Measurements from ENCODE around the gene VPS72. TPM values are rescaled to one million over a fixed set of nuclear protein-coding genes. Genes with fewer than 3 reads are reported as not detected.

The VPS72 gene
- total RNA-seq, 2 experiments from 2014 or later: 12.7 to 17.2 TPM

GRCh38 chr1:151199873-151200581, 10.0 kb upstream of the VPS72 start:
- no peak for TF ChIP-seq CTCF (IDR thresholded peaks at IDR 0.05)
- ChIA-PET CTCF (interaction anchor here (1.2 to 1.3 kb wide), 2 partner anchors 10 to 52 kb away, joined by 3 to 4 read pairs; partner anchors contain the start of gene VPS72), POLR2A (interaction anchor here (1.3 to 1.8 kb wide), 2 partner anchors 10 to 47 kb away, joined by 3 to 18 read pairs; partner anchors contain the start of gene VPS72)
- Mint-ChIP-seq H3K4me1 (ENCODE audit: low read depth) (peaks cover 59% of the 10 kb centered on the region), H3K9me3 (no peaks in the 10 kb centered on the region), H3K36me3 (ENCODE audit: low read depth) (peaks cover 47% of the 10 kb centered on the region), H3K27me3 (peaks cover 4% of the 10 kb centered on the region), H3K27ac (peak overlapping the region; percentile 96), H3K4me3 (peak overlapping the region; percentile 98)
- H3K27ac ChIP-seq (ENCODE audit: low read depth in 1 of 2, low read length in 2 of 2): no peak overlapping the region
- peaks cover 23% of the 10 kb centered on the region for H3K36me3 ChIP-seq (ENCODE audit: insufficient read depth, low read length)
- H3K9me3 ChIP-seq (ENCODE audit: control insufficient read depth in 1 of 2, insufficient read depth in 1 of 2, low read length in 2 of 2): no peaks in the 10 kb centered on the region
- no peak for ATAC-seq (ENCODE audit: poor library complexity)
- intact Hi-C loops (cut with DNase I, micrococcal nuclease): loop anchor here (2.0 to 10.0 kb wide), 2 partner anchors 145 to 199 kb away; partner anchors contain the start of genes PSMB4 (in 1 of the 2) and RFX5 (in 1 of the 2)
- peak in 3 of 14 experiments; percentile 34 to 50 (median 38) for DNase-seq
- H3K27me3 ChIP-seq (ENCODE audit: control insufficient read depth in 1 of 2, insufficient read depth in 2 of 2, low read length in 2 of 2): no peaks in the 10 kb centered on the region
- H3K4me3 ChIP-seq (ENCODE audit: low read length): peak overlapping the region; percentile 93
- H3K4me1 ChIP-seq (ENCODE audit: insufficient read depth, low read length): peaks cover 46% of the 10 kb centered on the region

GRCh38 chr1:151198254-151199127, 8.5 kb upstream of the VPS72 start, which contains the start of gene PIP5K1A:
Gene PIP5K1A, plus strand, starts transcription at chr1:151198552. Its CDS starts 445 bp downstream, at chr1:151198997.
- Mint-ChIP-seq H3K4me1 (ENCODE audit: low read depth) (peaks cover 48% of the 10 kb centered on the region), H3K9me3 (no peaks in the 10 kb centered on the region), H3K4me3 (peak within 1 kb of the TSS; percentile 98), H3K27ac (peak within 1 kb of the TSS; percentile 96), H3K36me3 (ENCODE audit: low read depth) (peaks cover 37% of the 10 kb centered on the region), H3K27me3 (peaks cover 4% of the 10 kb centered on the region)
- no peaks in the 10 kb centered on the region for H3K27me3 ChIP-seq (ENCODE audit: control insufficient read depth in 1 of 2, insufficient read depth in 2 of 2, low read length in 2 of 2)
- DNase-seq (peak; percentile 96 to 99 (median 99)), ATAC-seq (ENCODE audit: poor library complexity) (peak; percentile 95)
- H3K9me3 ChIP-seq (ENCODE audit: control insufficient read depth in 1 of 2, insufficient read depth in 1 of 2, low read length in 2 of 2): no peaks in the 10 kb centered on the region
- H3K36me3 ChIP-seq (ENCODE audit: insufficient read depth, low read length): peaks cover 12% of the 10 kb centered on the region
- H3K4me3 ChIP-seq (ENCODE audit: low read length): peak within 1 kb of the TSS; percentile 93
- peaks cover 43% of the 10 kb centered on the region for H3K4me1 ChIP-seq (ENCODE audit: insufficient read depth, low read length)
- CTCF ChIA-PET: interaction anchor here (0.6 kb wide), 1 partner anchor 53 kb away, joined by 4 read pairs; no protein-coding TSS in a partner anchor
- peak within 1 kb of the TSS; percentile 69 to 77 for H3K27ac ChIP-seq (ENCODE audit: low read depth in 1 of 2, low read length in 2 of 2)
- TF ChIP-seq CTCF (IDR thresholded peaks at IDR 0.05): no peak
- intact Hi-C loops (cut with DNase I, micrococcal nuclease): loop anchor here (1.0 to 10.0 kb wide), 4 partner anchors 8 to 200 kb away; partner anchors contain the start of genes PSMB4 (in 1 of the 2), PSMD4 (in 1 of the 2), RFX5 (in 1 of the 2) and VPS72 (in 1 of the 2)
- POLR2A ChIA-PET: interaction anchor here (1.0 to 1.8 kb wide), 5 partner anchors 9 to 83 kb away, joined by 3 to 18 read pairs (median 4); partner anchors contain the start of genes SCNM1, VPS72 and ZNF687

- H3K4me3 Mint-ChIP-seq: peak overlapping the region; percentile 98
- Histone ChIP-seq H3K36me3 (ENCODE audit: insufficient read depth, low read length) (peaks cover 8% of the 10 kb centered on the region), H3K27me3 (ENCODE audit: control insufficient read depth in 1 of 2, insufficient read depth in 2 of 2, low read length in 2 of 2) (no peaks in the 10 kb centered on the region), H3K9me3 (ENCODE audit: control insufficient read depth in 1 of 2, insufficient read depth in 1 of 2, low read length in 2 of 2) (no peaks in the 10 kb centered on the region), H3K4me1 (ENCODE audit: insufficient read depth, low read length) (peaks cover 43% of the 10 kb centered on the region), H3K4me3 (ENCODE audit: low read length) (peak overlapping the region; percentile 93), H3K27ac (ENCODE audit: low read depth in 1 of 2, low read length in 2 of 2) (peak overlapping the region; percentile 3 to 12)
- no peak for TF ChIP-seq CTCF (IDR thresholded peaks at IDR 0.05)
- H3K27me3 Mint-ChIP-seq: peaks cover 4% of the 10 kb centered on the region
- CTCF ChIA-PET: no interaction called here
- peaks cover 34% of the 10 kb centered on the region for H3K36me3 Mint-ChIP-seq (ENCODE audit: low read depth)
- no peaks in the 10 kb centered on the region for H3K9me3 Mint-ChIP-seq
- ATAC-seq (ENCODE audit: poor library complexity) (no peak), DNase-seq (peak in 2 of 14 experiments; percentile 8 to 32)
- peaks cover 48% of the 10 kb centered on the region for H3K4me1 Mint-ChIP-seq (ENCODE audit: low read depth)
- H3K27ac Mint-ChIP-seq: peak overlapping the region; percentile 96
- intact Hi-C loops (cut with DNase I, micrococcal nuclease): loop anchor here (1.0 to 10.0 kb wide), 4 partner anchors 8 to 201 kb away; partner anchors contain the start of genes PSMB4 (in 1 of the 2), PSMD4 (in 1 of the 2), RFX5 (in 1 of the 2) and VPS72 (in 1 of the 2)
- POLR2A ChIA-PET: interaction anchor here (1.1 to 1.8 kb wide), 3 partner anchors 8 to 84 kb away, joined by 4 to 18 read pairs (median 4); partner anchors contain the start of genes VPS72 and ZNF687
These were observed 7.9 kb upstream of the VPS72 start for GRCh38 chr1:151197863-151198253.

All from CD4-positive, alpha-beta T cell (primary cell).